Smooth muscle cell of the coronary artery (primary cell): ENCODE measurements around the gene CEP250. TPM values are rescaled to one million over a fixed set of nuclear protein-coding genes. Genes with fewer than 3 reads are reported as not detected.

ENCODE experiments used
- total RNA-seq: library from RNA; depleted of rRNA; stranded (reverse); fragments of >200 nt; gene quantifications from 2 replicates; pipeline ENCODE4 v1.2.3, GENCODE V29; 2014; ENCODE audit warnings: low replicate concordance

Gene CEP250
- 16.4 and 38.3 TPM in 2 replicates for total RNA-seq

GRCh38 chr20:35454881-35455609, at the start of gene CEP250:
TSS of gene CEP250 (plus strand) at chr20:35455598. CDS start at chr20:35462368, 6,770 bp downstream.

GRCh38 chr20:35529552-35529951, 74.2 kb downstream of the CEP250 start, which contains the start of gene C20orf173:
TSS of gene C20orf173 (minus strand) at chr20:35529652. CDS start at chr20:35529373, 279 bp downstream.

GRCh38 chr20:35541783-35542662, 86.6 kb downstream of the CEP250 start, which contains the start of gene ERGIC3:
TSS of gene ERGIC3 (plus strand) at chr20:35542078. CDS start at chr20:35542098, 20 bp downstream.

Other genes starting within 250 kb of the CEP250 start
- gene MMP24, start 228.9 kb upstream of the CEP250 start, total RNA-seq = 0.23 and 0.38 TPM in 2 replicates
- 10.9 and 49.0 TPM in 2 replicates for gene MMP24OS, start 177.5 kb upstream of the CEP250 start, total RNA-seq
- 108 and 184 TPM in 2 replicates for gene EIF6, start 170.8 kb upstream of the CEP250 start, total RNA-seq
- not detected in 2 replicates for gene FAM83C, start 163.2 kb upstream of the CEP250 start, total RNA-seq
- gene UQCC1, start 43.6 kb upstream of the CEP250 start, total RNA-seq = 25.5 and 34.3 TPM in 2 replicates
- gene GDF5, start 17.4 kb upstream of the CEP250 start, total RNA-seq = 1.8 and 12.8 TPM in 2 replicates
- not detected in 2 replicates for gene C20orf173, start 74.1 kb downstream of the CEP250 start, total RNA-seq
- 358 and 938 TPM in 2 replicates for gene ERGIC3, start 86.5 kb downstream of the CEP250 start, total RNA-seq
- gene SPAG4, start 160.2 kb downstream of the CEP250 start, total RNA-seq = 3.5 and 17.3 TPM in 2 replicates
- gene CPNE1, start 209.3 kb downstream of the CEP250 start, total RNA-seq = 160 and 220 TPM in 2 replicates
- 15.6 and 30.8 TPM in 2 replicates for gene RBM12, start 209.3 kb downstream of the CEP250 start, total RNA-seq
- gene NFS1, start 243.8 kb downstream of the CEP250 start, total RNA-seq = 17.8 and 21.7 TPM in 2 replicates
- gene ROMO1, start 243.8 kb downstream of the CEP250 start, total RNA-seq = 254 and 437 TPM in 2 replicates